NCI-H1436 treated with DMSO at 0.1 percent for 48 hours (cell line): ENCODE data around the gene GFER.
"Not testable (repeated sequence)": the region's sequence is repeated elsewhere in the genome, so short reads cannot be mapped to it uniquely, and the experiment has no call there.

Experiments
- DNase-seq: peaks from one replicate; lab custom pipeline; 2025; lab: John Stamatoyannopoulos, UW

Gene GFER

GRCh38 chr16:2005646-2006045, 21.7 kb downstream of the GFER start:
- no peak for DNase-seq

GRCh38 chr16:2006317-2006716, 22.3 kb downstream of the GFER start:
- no peak for DNase-seq

- DNase-seq, result no peak
Observed at GRCh38 chr16:2007081-2007836, 23.3 kb downstream of the GFER start.

DNA sequence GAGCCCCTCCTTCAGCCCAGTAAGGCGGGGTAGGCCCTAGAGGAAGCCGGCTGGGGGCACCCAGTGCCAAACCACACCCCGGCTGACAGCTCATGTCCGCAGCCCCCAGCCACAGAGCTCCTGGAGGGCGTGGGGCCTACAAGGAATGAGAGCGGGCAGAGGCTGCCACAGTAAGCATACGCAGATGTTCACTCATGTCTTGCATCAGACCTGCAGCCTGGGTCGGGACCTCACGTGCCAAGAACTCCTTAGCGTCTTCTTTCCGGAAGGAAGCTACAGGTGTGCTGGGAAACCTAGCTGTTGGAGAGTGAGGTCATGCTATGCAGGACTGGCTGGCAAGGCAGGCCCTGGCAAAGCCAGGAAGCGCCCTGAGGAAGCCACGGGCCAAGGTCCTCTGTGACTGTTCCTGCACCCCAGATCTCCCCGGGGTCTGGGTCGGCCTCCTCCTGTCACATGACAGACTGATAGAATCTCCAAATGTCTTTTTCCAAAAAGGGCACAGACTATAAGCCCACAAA, 24.1 kb downstream of the GFER start:
- no peak for DNase-seq

- DNase-seq, result no peak
Observed at GRCh38 chr16:2008631-2009163, 24.7 kb downstream of the GFER start.

- no peak for DNase-seq
Observed at GRCh38 chr16:2009164-2009711, 25.2 kb downstream of the GFER start.

GRCh38 chr16:2009791-2010510, 26.0 kb downstream of the GFER start, which contains the start of gene ZNF598:
Gene ZNF598 (minus strand): TSS chr16:2009821.
- no peak for DNase-seq

GRCh38 chr16:2011726-2012125, 27.7 kb downstream of the GFER start:
- not testable (repeated sequence) for DNase-seq

- DNase-seq, result no peak
Observed at GRCh38 chr16:2013527-2013926, 29.5 kb downstream of the GFER start.

DNA sequence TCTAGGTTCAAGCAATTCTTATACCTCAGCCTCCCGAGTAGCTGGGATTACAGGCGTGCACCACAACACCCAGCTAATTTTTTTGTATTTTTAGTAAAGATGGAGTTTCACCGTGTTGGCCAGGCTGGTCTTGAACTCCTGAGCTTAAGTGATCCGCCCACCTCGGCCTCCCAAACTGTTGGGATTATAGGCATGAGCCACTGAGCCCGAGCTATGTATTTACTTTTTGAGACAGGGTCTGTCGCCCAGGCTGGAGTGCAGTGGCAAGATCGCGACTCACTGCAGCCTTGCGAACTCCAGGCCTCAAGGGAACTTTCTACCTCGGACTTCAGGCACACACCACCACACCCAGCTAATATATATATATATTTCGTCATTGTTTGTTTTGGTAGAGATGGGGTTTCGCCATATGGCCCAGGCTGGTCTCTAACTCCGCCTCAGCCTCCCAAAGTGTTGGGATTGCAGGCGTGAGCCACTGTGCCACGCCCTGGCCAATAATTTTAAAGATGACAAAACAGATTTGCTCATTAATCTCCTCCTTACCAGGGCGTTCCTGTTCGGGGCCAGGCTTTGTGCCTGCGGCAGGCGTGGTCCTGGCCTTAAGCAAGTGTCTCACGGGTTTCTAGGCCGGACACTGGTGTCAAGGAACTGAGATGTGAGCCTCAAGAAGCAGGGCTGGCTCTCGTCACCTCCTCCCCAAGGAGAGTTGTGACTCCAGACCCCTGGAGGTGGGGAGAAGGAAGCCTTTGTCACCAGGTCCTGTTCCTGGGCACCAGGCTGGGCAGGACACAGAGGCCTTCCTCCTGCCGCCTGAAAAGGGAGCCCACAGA, 31.3 kb downstream of the GFER start:
- no peak for DNase-seq

DNA sequence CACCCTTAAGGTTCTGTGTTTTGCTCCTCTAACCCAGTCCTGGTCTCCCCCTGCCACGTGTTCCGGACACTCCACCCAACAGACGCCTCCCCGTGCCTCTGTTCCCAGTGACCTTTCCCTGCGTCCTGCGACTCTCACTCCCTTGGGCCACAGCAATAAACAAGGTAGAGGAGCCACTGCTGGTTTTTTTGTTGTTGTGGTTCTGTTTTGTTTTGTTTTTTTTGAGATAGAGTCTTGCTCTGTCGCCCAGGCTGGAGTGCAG, 31.9 kb downstream of the GFER start:
- DNase-seq, result no peak

DNA sequence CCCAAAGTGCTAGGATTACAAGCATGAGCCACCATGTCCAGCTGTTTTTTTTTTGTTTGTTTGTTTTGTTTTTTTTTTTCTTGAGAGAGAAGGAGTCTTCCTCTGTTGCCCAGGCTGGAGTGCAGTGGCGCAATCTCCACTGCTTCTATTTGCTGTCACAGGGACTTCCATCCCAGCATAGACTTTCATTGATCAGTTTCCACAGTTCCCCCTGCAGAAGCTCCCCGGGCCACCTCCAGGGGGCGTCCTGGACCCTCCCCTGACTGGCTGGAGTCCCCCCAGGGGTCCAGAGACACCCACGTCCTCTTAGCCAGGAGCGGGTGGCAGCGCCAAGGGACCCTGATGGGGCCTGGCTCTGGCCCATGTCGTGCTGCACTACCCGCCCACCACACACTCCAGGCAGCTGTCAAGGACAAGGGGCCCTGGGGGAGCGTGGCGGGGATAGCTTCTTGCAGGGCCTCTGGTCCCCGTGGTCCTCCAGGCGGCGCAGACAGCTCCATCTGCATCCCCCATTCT, 32.5 kb downstream of the GFER start:
- DNase-seq, result no peak

GRCh38 chr16:2019518-2019920, 35.5 kb downstream of the GFER start, which contains the start of gene NPW:
Gene NPW (plus strand): TSS chr16:2019785.
- DNase-seq, result no peak

DNA sequence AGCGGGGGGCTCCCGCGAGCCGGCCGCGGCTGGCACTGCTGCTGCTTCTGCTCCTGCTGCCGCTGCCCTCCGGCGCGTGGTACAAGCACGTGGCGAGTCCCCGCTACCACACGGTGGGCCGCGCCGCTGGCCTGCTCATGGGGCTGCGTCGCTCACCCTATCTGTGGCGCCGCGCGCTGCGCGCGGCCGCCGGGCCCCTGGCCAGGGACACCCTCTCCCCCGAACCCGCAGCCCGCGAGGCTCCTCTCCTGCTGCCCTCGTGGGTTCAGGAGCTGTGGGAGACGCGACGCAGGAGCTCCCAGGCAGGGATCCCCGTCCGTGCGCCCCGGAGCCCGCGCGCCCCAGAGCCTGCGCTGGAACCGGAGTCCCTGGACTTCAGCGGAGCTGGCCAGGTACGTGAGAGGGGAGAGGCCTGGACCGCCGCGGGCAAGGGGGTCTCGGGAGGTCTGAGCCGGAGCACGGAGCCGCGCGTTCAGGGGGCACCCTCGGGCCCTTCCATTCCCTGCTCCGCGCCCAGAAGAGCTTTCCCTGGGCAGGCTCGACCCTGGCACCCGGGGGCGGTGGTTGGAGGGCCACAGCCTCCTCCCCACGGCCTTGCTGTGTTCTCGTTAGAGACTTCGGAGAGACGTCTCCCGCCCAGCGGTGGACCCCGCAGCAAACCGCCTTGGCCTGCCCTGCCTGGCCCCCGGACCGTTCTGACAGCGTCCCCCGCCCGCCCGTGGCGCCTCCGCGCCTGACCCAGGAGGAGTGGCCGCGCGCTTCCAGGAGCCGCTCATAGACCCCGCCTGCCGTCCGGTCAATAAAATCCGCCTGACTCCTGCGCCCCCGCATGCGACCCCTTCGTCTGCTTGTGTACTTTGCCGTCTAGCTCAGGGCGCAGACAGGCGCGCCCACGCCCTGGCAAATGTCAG, 36.2 kb downstream of the GFER start:
- no peak for DNase-seq

- no peak for DNase-seq
Observed at GRCh38 chr16:2022723-2023091, 38.7 kb downstream of the GFER start.

- no peak for DNase-seq
Observed at GRCh38 chr16:2023092-2024031, 39.4 kb downstream of the GFER start.

DNA sequence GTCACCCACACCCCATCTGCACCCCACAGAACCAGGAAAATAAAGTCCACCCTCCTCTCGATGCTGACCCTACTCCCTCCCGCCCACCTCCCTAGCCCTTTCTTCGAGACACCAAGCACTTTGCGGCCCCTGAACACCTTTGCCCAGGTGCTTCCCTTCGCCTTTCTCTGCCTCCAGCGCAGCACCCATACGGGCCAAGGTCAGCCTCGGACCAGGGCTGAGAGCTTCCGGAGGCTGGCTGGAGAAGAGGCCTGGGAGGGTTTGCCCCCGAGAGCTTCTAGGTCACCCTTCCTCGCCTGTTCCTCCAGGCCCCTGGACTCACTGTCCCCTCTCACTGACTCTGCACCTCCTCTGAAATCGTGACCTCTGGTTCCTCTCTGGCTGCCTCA, 40.0 kb downstream of the GFER start:
- DNase-seq, result no peak

- no peak for DNase-seq
Observed at GRCh38 chr16:2025251-2025650, 41.3 kb downstream of the GFER start.

- DNase-seq, result no peak
Observed at GRCh38 chr16:2025878-2026460, 42.0 kb downstream of the GFER start.
